Pons (tissue), 1 donor: ENCODE data around the gene CD40LG.

Experiments used
- DNase-seq: peaks from one replicate; pipeline ENCODE4 v3.0.0-alpha.2; 2016; ENCODE audit warnings: low spot score

CD40LG gene

GRCh38 chrX:136697156-136697555 is 49.2 kb downstream of the CD40LG start:
- DNase-seq: no peak

- no peak for DNase-seq
Measured at GRCh38 chrX:136708348-136708747, 60.4 kb downstream of the CD40LG start.
